ENCODE data around the gene GPR143. TPM values are rescaled to one million over a fixed set of nuclear protein-coding genes. Genes with fewer than 3 reads are reported as not detected.

GPR143 gene
- total RNA-seq, 1 donor from 2014 or later: 0.52 TPM

DNA sequence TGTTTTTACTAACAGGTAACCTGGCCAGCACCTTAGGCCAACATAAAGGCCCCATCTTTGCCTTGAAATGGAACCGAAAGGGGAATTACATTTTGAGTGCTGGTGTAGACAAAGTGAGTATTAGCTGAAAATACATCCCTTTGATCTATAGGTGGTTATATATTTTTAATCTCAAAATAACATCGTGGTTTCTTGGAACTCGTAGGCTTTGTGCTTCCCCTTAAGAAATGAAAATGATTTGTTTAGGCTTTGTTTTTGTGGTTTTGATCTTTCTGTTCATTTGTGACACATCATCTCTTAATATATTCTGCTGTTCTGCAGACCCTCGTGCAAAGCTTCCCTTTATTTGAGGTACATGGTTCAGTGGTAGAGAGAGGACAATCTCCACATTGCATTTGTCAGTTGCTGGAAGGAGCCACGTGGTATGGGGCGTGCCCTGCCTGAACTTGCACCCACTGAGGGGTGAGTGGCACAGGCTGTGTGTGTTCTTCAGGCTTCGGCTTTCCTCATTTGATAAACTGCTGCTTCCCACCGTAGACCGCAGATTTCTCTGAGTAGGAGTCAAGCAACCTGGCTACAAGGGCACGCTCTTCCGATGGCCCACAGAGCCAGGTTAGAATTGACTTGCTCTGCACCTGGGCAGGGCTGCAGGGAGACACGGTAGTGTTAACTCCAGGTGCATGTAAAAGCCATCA, 72.2 kb downstream of the GPR143 start:
- Histone ChIP-seq H3K4me1 (ENCODE audit: control insufficient read depth in 3 of 3, insufficient read depth in 3 of 3, low read length in 3 of 3) (no peaks in the 10 kb centered on the region), H3K27ac (ENCODE audit: low read depth, low read length) (no peak overlapping the region), H3K27me3 (ENCODE audit: control insufficient read depth in 3 of 3, insufficient read depth in 3 of 3, low read length in 3 of 3) (no peaks in the 10 kb centered on the region), H3K9ac (ENCODE audit: low read depth in 1 of 3, low read length in 3 of 3) (no peak overlapping the region), H3K4me3 (ENCODE audit: low read length in 3 of 3) (no peak overlapping the region), H3K36me3 (ENCODE audit: control insufficient read depth in 3 of 3, insufficient read depth in 3 of 3, low read length in 3 of 3) (peaks cover 7 to 13% (median 11%) of the 10 kb centered on the region in 3 donors), H3K9me3 (ENCODE audit: control insufficient read depth in 3 of 3, low read length in 3 of 3) (no peaks in the 10 kb centered on the region)

DNA sequence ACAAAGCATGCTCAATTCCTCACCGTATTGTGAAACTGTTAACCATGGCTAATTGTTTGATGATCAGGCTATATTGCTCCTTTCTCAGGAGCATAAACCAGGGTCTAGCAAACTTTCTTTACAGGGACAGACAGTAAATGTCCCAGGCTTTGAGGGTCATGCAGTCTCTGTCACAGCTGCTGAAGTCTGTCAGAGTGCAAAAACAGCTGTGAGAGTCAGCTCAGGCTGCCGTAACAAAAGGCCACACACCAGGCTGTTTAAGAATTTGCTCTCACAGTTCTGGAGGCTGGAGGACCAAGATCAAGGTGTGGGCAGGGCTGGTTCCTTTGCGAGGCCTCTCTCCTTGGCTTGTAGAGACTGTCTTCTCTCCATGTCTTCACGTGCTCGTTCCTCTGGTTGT, 75.6 kb downstream of the GPR143 start:
- Histone ChIP-seq H3K27me3 (ENCODE audit: control insufficient read depth in 3 of 3, insufficient read depth in 3 of 3, low read length in 3 of 3) (no peaks in the 10 kb centered on the region), H3K4me1 (ENCODE audit: control insufficient read depth in 3 of 3, insufficient read depth in 3 of 3, low read length in 3 of 3) (no peaks in the 10 kb centered on the region), H3K9ac (ENCODE audit: low read depth in 1 of 3, low read length in 3 of 3) (no peak overlapping the region), H3K4me3 (ENCODE audit: low read length in 3 of 3) (no peak overlapping the region), H3K9me3 (ENCODE audit: control insufficient read depth in 3 of 3, low read length in 3 of 3) (no peaks in the 10 kb centered on the region), H3K27ac (ENCODE audit: low read depth, low read length) (no peak overlapping the region), H3K36me3 (ENCODE audit: control insufficient read depth in 3 of 3, insufficient read depth in 3 of 3, low read length in 3 of 3) (peaks cover 7 to 17% (median 9%) of the 10 kb centered on the region in 3 donors)

DNA sequence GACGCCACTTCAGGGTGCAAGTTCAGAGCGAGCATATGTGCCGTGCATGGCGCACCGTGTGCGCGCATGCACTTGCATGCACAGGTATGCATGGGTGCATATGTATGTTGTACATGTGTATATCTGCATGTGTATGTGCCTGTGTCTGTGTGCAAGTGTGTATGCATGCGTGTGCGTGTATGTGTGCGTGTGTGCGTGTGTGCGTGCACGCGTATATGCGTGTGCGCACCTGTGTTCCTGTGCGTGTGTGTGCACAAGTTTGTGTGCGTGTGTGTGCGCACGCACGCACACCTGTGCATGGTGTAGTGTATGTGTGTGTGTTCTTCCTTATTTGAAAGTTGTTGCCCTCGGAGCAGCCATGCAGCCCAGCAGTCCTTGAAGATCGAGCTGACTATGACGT, 76.8 kb downstream of the GPR143 start:
- Histone ChIP-seq H3K9me3 (ENCODE audit: control insufficient read depth in 3 of 3, low read length in 3 of 3) (no peaks in the 10 kb centered on the region), H3K27ac (ENCODE audit: low read depth, low read length) (no peak overlapping the region), H3K27me3 (ENCODE audit: control insufficient read depth in 3 of 3, insufficient read depth in 3 of 3, low read length in 3 of 3) (no peaks in the 10 kb centered on the region), H3K4me1 (ENCODE audit: control insufficient read depth in 3 of 3, insufficient read depth in 3 of 3, low read length in 3 of 3) (no peaks in the 10 kb centered on the region), H3K9ac (ENCODE audit: low read depth in 1 of 3, low read length in 3 of 3) (no peak overlapping the region), H3K4me3 (ENCODE audit: low read length in 3 of 3) (no peak overlapping the region), H3K36me3 (ENCODE audit: control insufficient read depth in 3 of 3, insufficient read depth in 3 of 3, low read length in 3 of 3) (peaks cover 7 to 15% (median 9%) of the 10 kb centered on the region in 3 donors)

GRCh38 chrX:9687899-9688298, 77.7 kb downstream of the GPR143 start:
- Histone ChIP-seq H3K4me3 (ENCODE audit: low read length in 3 of 3) (no peak overlapping the region), H3K27ac (ENCODE audit: low read depth, low read length) (no peak overlapping the region), H3K4me1 (ENCODE audit: control insufficient read depth in 3 of 3, insufficient read depth in 3 of 3, low read length in 3 of 3) (no peaks in the 10 kb centered on the region), H3K27me3 (ENCODE audit: control insufficient read depth in 3 of 3, insufficient read depth in 3 of 3, low read length in 3 of 3) (no peaks in the 10 kb centered on the region), H3K36me3 (ENCODE audit: control insufficient read depth in 3 of 3, insufficient read depth in 3 of 3, low read length in 3 of 3) (peaks cover 6 to 10% (median 7%) of the 10 kb centered on the region in 3 donors), H3K9me3 (ENCODE audit: control insufficient read depth in 3 of 3, low read length in 3 of 3) (no peaks in the 10 kb centered on the region), H3K9ac (ENCODE audit: low read depth in 1 of 3, low read length in 3 of 3) (no peak overlapping the region)

DNA sequence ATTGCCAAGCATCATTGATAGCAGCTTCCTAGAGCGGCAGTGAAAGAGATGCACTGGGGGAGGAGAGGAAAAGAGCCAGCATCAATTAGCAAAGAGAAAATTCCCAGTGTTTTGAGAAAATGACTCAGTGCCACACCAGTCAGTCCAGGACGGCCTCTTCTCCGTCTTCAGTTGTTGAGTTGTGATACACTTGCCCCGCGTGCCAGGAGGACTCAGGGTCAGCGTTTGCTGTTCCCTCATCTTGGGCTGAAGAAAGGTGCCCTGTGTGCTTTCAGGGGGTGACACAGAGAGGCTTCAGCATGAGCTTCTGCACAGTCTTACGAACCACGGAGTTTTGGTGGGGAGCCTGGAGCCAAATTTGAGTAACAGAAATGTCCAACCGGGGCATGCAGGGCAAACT, 82.3 kb downstream of the GPR143 start:
- no peak overlapping the region for H3K27ac ChIP-seq (ENCODE audit: low read depth, low read length)
- no peaks in the 10 kb centered on the region for H3K4me1 ChIP-seq (ENCODE audit: control insufficient read depth in 3 of 3, insufficient read depth in 3 of 3, low read length in 3 of 3)
- H3K9me3 ChIP-seq (ENCODE audit: control insufficient read depth in 3 of 3, low read length in 3 of 3): no peaks in the 10 kb centered on the region
- H3K4me3 ChIP-seq (ENCODE audit: low read length in 3 of 3): no peak overlapping the region
- H3K27me3 ChIP-seq (ENCODE audit: control insufficient read depth in 3 of 3, insufficient read depth in 3 of 3, low read length in 3 of 3): no peaks in the 10 kb centered on the region
- no peak overlapping the region for H3K9ac ChIP-seq (ENCODE audit: low read depth in 1 of 3, low read length in 3 of 3)
- peaks cover 0 to 3% (median 0%) of the 10 kb centered on the region in 3 donors for H3K36me3 ChIP-seq (ENCODE audit: control insufficient read depth in 3 of 3, insufficient read depth in 3 of 3, low read length in 3 of 3)

GRCh38 chrX:9682861-9683260, 82.8 kb downstream of the GPR143 start:
- Histone ChIP-seq H3K9ac (ENCODE audit: low read depth in 1 of 3, low read length in 3 of 3) (no peak overlapping the region), H3K4me1 (ENCODE audit: control insufficient read depth in 3 of 3, insufficient read depth in 3 of 3, low read length in 3 of 3) (no peaks in the 10 kb centered on the region), H3K4me3 (ENCODE audit: low read length in 3 of 3) (no peak overlapping the region)

GRCh38 chrX:9682456-9682855, 83.2 kb downstream of the GPR143 start:
- Histone ChIP-seq H3K4me3 (ENCODE audit: low read length in 3 of 3) (no peak overlapping the region), H3K4me1 (ENCODE audit: control insufficient read depth in 3 of 3, insufficient read depth in 3 of 3, low read length in 3 of 3) (no peaks in the 10 kb centered on the region), H3K36me3 (ENCODE audit: control insufficient read depth in 3 of 3, insufficient read depth in 3 of 3, low read length in 3 of 3) (peaks cover 0 to 2% (median 0%) of the 10 kb centered on the region in 3 donors), H3K27me3 (ENCODE audit: control insufficient read depth in 3 of 3, insufficient read depth in 3 of 3, low read length in 3 of 3) (no peaks in the 10 kb centered on the region), H3K9ac (ENCODE audit: low read depth in 1 of 3, low read length in 3 of 3) (no peak overlapping the region), H3K27ac (ENCODE audit: low read depth, low read length) (no peak overlapping the region), H3K9me3 (ENCODE audit: control insufficient read depth in 3 of 3, low read length in 3 of 3) (no peaks in the 10 kb centered on the region)

More at GRCh38 chrX:9682861-9683260, 82.8 kb downstream of the GPR143 start:
- H3K9me3 ChIP-seq (ENCODE audit: control insufficient read depth in 3 of 3, low read length in 3 of 3): no peaks in the 10 kb centered on the region
- no peak overlapping the region for H3K27ac ChIP-seq (ENCODE audit: low read depth, low read length)
- H3K27me3 ChIP-seq (ENCODE audit: control insufficient read depth in 3 of 3, insufficient read depth in 3 of 3, low read length in 3 of 3): no peaks in the 10 kb centered on the region
- peaks cover 0 to 2% (median 0%) of the 10 kb centered on the region in 3 donors for H3K36me3 ChIP-seq (ENCODE audit: control insufficient read depth in 3 of 3, insufficient read depth in 3 of 3, low read length in 3 of 3)

- Histone ChIP-seq H3K4me1 (ENCODE audit: control insufficient read depth in 3 of 3, insufficient read depth in 3 of 3, low read length in 3 of 3) (no peaks in the 10 kb centered on the region), H3K9me3 (ENCODE audit: control insufficient read depth in 3 of 3, low read length in 3 of 3) (no peaks in the 10 kb centered on the region), H3K4me3 (ENCODE audit: low read length in 3 of 3) (no peak overlapping the region), H3K9ac (ENCODE audit: low read depth in 1 of 3, low read length in 3 of 3) (no peak overlapping the region), H3K27ac (ENCODE audit: low read depth, low read length) (no peak overlapping the region), H3K27me3 (ENCODE audit: control insufficient read depth in 3 of 3, insufficient read depth in 3 of 3, low read length in 3 of 3) (no peaks in the 10 kb centered on the region), H3K36me3 (ENCODE audit: control insufficient read depth in 3 of 3, insufficient read depth in 3 of 3, low read length in 3 of 3) (peaks cover 0 to 2% (median 0%) of the 10 kb centered on the region in 3 donors)
These were observed 84.2 kb downstream of the GPR143 start for GRCh38 chrX:9681422-9681821.

DNA sequence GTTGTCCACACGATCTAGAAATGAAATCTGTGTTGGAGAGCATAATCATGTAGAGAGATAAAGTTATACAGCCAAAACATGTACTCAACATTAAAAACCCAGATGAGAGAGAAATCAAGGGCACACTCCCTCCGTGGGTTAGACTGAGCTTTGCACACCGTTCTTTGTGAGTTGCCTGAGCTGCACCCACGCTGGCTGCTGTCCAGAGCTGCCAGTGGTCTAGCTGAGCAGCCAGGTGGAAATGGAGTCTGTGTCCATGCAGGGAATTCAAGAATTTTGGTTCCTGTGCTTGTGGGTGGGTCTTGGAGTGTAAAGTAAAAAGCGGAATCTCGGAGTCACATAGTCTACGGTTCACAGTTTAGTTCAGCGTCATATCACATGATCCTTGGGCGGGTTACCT, 84.6 kb downstream of the GPR143 start:
- Histone ChIP-seq H3K4me1 (ENCODE audit: control insufficient read depth in 3 of 3, insufficient read depth in 3 of 3, low read length in 3 of 3) (no peaks in the 10 kb centered on the region), H3K9me3 (ENCODE audit: control insufficient read depth in 3 of 3, low read length in 3 of 3) (no peaks in the 10 kb centered on the region), H3K27me3 (ENCODE audit: control insufficient read depth in 3 of 3, insufficient read depth in 3 of 3, low read length in 3 of 3) (no peaks in the 10 kb centered on the region), H3K4me3 (ENCODE audit: low read length in 3 of 3) (no peak overlapping the region), H3K36me3 (ENCODE audit: control insufficient read depth in 3 of 3, insufficient read depth in 3 of 3, low read length in 3 of 3) (peaks cover 0 to 2% (median 0%) of the 10 kb centered on the region in 3 donors), H3K27ac (ENCODE audit: low read depth, low read length) (no peak overlapping the region), H3K9ac (ENCODE audit: low read depth in 1 of 3, low read length in 3 of 3) (no peak overlapping the region)

DNA sequence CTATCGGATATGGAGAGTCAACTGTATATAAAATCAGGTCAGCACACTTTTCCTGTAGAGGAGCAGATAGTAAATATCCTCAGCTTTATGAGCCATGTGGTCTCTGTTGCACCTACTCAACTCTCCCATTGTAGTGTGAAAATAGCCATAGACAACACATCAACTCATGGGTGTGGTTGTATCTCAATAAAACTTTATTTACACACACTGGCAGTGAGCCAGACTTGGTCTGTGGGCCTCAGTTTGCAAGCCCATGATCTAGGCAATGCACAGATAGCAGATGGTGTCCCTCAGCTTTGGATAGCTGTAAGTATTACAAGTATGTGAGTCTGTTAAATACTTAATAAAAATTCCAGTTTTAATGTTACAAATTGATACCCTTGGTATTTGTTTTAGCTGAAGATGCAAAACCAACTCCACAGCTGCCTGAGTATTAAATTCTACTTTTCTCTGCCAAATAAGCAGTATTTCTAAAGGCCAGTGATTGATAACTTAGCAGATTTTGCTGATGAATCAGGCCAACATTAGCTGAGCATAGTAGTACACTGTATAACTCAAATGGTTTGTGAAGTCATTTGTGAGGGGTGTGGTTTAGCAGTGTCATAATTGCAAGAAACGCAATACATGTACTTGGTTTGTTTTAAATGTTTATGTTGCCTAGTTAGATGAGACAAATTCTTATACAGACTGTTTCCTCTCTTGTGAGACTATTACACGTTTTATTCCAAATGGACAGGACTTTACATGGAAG, 87.3 kb downstream of the GPR143 start:
- Histone ChIP-seq H3K27ac (ENCODE audit: low read depth, low read length) (no peak overlapping the region), H3K9me3 (ENCODE audit: control insufficient read depth in 3 of 3, low read length in 3 of 3) (no peaks in the 10 kb centered on the region), H3K27me3 (ENCODE audit: control insufficient read depth in 3 of 3, insufficient read depth in 3 of 3, low read length in 3 of 3) (no peaks in the 10 kb centered on the region)

More for the DNA sequence above, 87.3 kb downstream of the GPR143 start:
- Histone ChIP-seq H3K4me1 (ENCODE audit: control insufficient read depth in 3 of 3, insufficient read depth in 3 of 3, low read length in 3 of 3) (no peaks in the 10 kb centered on the region), H3K4me3 (ENCODE audit: low read length in 3 of 3) (no peak overlapping the region), H3K9ac (ENCODE audit: low read depth in 1 of 3, low read length in 3 of 3) (no peak overlapping the region), H3K36me3 (ENCODE audit: control insufficient read depth in 3 of 3, insufficient read depth in 3 of 3, low read length in 3 of 3) (no peaks in the 10 kb centered on the region)

Measured in skeletal muscle tissue (tissue), 4 donors.